ENCODE data around the gene SCYGR3. TPM values are rescaled to one million over a fixed set of nuclear protein-coding genes. Genes with fewer than 3 reads are reported as not detected.

The SCYGR3 gene
- total RNA-seq, 3 donors from 2014 or later (not counting 1 experiment from before 2014, with no cell fraction given) = not detected

GRCh38 chr2:227632827-227633226 lies 18.2 kb upstream of the SCYGR3 start:
- no peak for TF ChIP-seq CTCF (IDR thresholded peaks at IDR 0.05)
- 72% methylated on average over 5 of the region's 6 CpGs for WGBS (ENCODE audit: insufficient coverage)
- no peak overlapping the region for H3K4me3 Mint-ChIP-seq
- no peaks in the 10 kb centered on the region for H3K36me3 Mint-ChIP-seq
- Histone ChIP-seq H3K4me3 (ENCODE audit: low read length) (no peak overlapping the region), H3K27ac (ENCODE audit: low read length) (no peak overlapping the region), H3K36me3 (ENCODE audit: control insufficient read depth, insufficient read depth, low read length) (no peaks in the 10 kb centered on the region), H3K4me1 (ENCODE audit: control insufficient read depth, insufficient read depth, low read length) (no peaks in the 10 kb centered on the region), H3K27me3 (ENCODE audit: control insufficient read depth, insufficient read depth, low read length) (no peaks in the 10 kb centered on the region), H3K9me3 (ENCODE audit: control insufficient read depth, insufficient read depth, low read length) (no peaks in the 10 kb centered on the region)
- peaks cover 0 to 17% of the 10 kb centered on the region in 2 donors for H3K27me3 Mint-ChIP-seq (ENCODE audit: low read depth in 2 of 2)
- ATAC-seq (no peak), DNase-seq (no peak)
- intact Hi-C loops (cut with micrococcal nuclease) = no loop called here
- H3K4me1 Mint-ChIP-seq = no peaks in the 10 kb centered on the region
- H3K27ac Mint-ChIP-seq = no peak overlapping the region
- H3K9me3 Mint-ChIP-seq = no peaks in the 10 kb centered on the region

- H3K4me1 ChIP-seq (ENCODE audit: control insufficient read depth, insufficient read depth, low read length) = no peaks in the 10 kb centered on the region
- peaks cover 5 to 25% of the 10 kb centered on the region in 2 donors for H3K27me3 Mint-ChIP-seq (ENCODE audit: low read depth in 2 of 2)
- H3K4me1 Mint-ChIP-seq = no peaks in the 10 kb centered on the region
Observed at GRCh38 chr2:227630322-227630721, 15.7 kb upstream of the SCYGR3 start.

GRCh38 chr2:227629435-227629834 lies 14.8 kb upstream of the SCYGR3 start:
- Histone ChIP-seq H3K9me3 (ENCODE audit: control insufficient read depth, insufficient read depth, low read length) (no peaks in the 10 kb centered on the region), H3K27me3 (ENCODE audit: control insufficient read depth, insufficient read depth, low read length) (no peaks in the 10 kb centered on the region), H3K36me3 (ENCODE audit: control insufficient read depth, insufficient read depth, low read length) (no peaks in the 10 kb centered on the region), H3K27ac (ENCODE audit: low read length) (no peak overlapping the region), H3K4me3 (ENCODE audit: low read length) (no peak overlapping the region), H3K4me1 (ENCODE audit: control insufficient read depth, insufficient read depth, low read length) (no peaks in the 10 kb centered on the region)
- Mint-ChIP-seq H3K4me3 (no peak overlapping the region), H3K4me1 (no peaks in the 10 kb centered on the region), H3K9me3 (no peaks in the 10 kb centered on the region), H3K27ac (no peak overlapping the region), H3K27me3 (ENCODE audit: low read depth in 2 of 2) (peaks cover 5 to 26% of the 10 kb centered on the region in 2 donors), H3K36me3 (no peaks in the 10 kb centered on the region)
- DNase-seq (no peak), ATAC-seq (no peak)
- TF ChIP-seq CTCF (IDR thresholded peaks at IDR 0.05) = no peak
- intact Hi-C loops (cut with micrococcal nuclease) = no loop called here
- WGBS (ENCODE audit: insufficient coverage) = 81% methylated on average over 6 of the region's 7 CpGs

More at GRCh38 chr2:227630322-227630721, 15.7 kb upstream of the SCYGR3 start:
- Histone ChIP-seq H3K9me3 (ENCODE audit: control insufficient read depth, insufficient read depth, low read length) (no peaks in the 10 kb centered on the region), H3K4me3 (ENCODE audit: low read length) (no peak overlapping the region), H3K27ac (ENCODE audit: low read length) (no peak overlapping the region), H3K36me3 (ENCODE audit: control insufficient read depth, insufficient read depth, low read length) (no peaks in the 10 kb centered on the region), H3K27me3 (ENCODE audit: control insufficient read depth, insufficient read depth, low read length) (no peaks in the 10 kb centered on the region)
- intact Hi-C loops (cut with micrococcal nuclease) = no loop called here
- Mint-ChIP-seq H3K9me3 (no peaks in the 10 kb centered on the region), H3K4me3 (no peak overlapping the region), H3K36me3 (no peaks in the 10 kb centered on the region), H3K27ac (no peak overlapping the region)
- no peak for TF ChIP-seq CTCF (IDR thresholded peaks at IDR 0.05)
- 95% methylated on average over 3 of the region's 3 CpGs for WGBS (ENCODE audit: insufficient coverage)
- DNase-seq = no peak
- no peak for ATAC-seq

GRCh38 chr2:227627769-227628168 lies 13.1 kb upstream of the SCYGR3 start:
- Mint-ChIP-seq H3K36me3 (no peaks in the 10 kb centered on the region), H3K4me3 (no peak overlapping the region), H3K4me1 (no peaks in the 10 kb centered on the region), H3K27ac (no peak overlapping the region), H3K27me3 (ENCODE audit: low read depth in 2 of 2) (peaks cover 9 to 26% of the 10 kb centered on the region in 2 donors), H3K9me3 (no peaks in the 10 kb centered on the region)
- 78% methylated on average over 2 of the region's 3 CpGs for WGBS (ENCODE audit: insufficient coverage)
- no peaks in the 10 kb centered on the region for H3K27me3 ChIP-seq (ENCODE audit: control insufficient read depth, insufficient read depth, low read length)
- no peaks in the 10 kb centered on the region for H3K4me1 ChIP-seq (ENCODE audit: control insufficient read depth, insufficient read depth, low read length)
- TF ChIP-seq CTCF (IDR thresholded peaks at IDR 0.05) = no peak
- H3K36me3 ChIP-seq (ENCODE audit: control insufficient read depth, insufficient read depth, low read length) = no peaks in the 10 kb centered on the region
- no peak for DNase-seq
- no peak overlapping the region for H3K4me3 ChIP-seq (ENCODE audit: low read length)
- no peaks in the 10 kb centered on the region for H3K9me3 ChIP-seq (ENCODE audit: control insufficient read depth, insufficient read depth, low read length)
- H3K27ac ChIP-seq (ENCODE audit: low read length) = no peak overlapping the region
- ATAC-seq = no peak
- intact Hi-C loops (cut with micrococcal nuclease) = no loop called here
